IPS-20b (cell line): ENCODE results near the gene VDAC1.

ENCODE experiments used
- H3K27ac ChIP-seq: one replicate; pipeline ENCODE4 v1.5.1; 2013; ENCODE audit warnings: low read length
- H3K27me3 ChIP-seq: 2 replicates; pipeline ENCODE4 v1.6.1; 2013; ENCODE audit warnings: mild to moderate bottlenecking, low read length, inconsistent platforms; ENCODE audit not compliant: insufficient read depth
- H3K36me3 ChIP-seq: 2 replicates; pipeline ENCODE4 v1.6.1; 2013; ENCODE audit warnings: low read depth, mild to moderate bottlenecking, inconsistent platforms, low read length, moderate library complexity; ENCODE audit not compliant: insufficient read depth
- H3K4me1 ChIP-seq: 2 replicates; pipeline ENCODE4 v1.6.1; 2013; ENCODE audit warnings: mild to moderate bottlenecking, control low read depth, inconsistent platforms, low read length, moderate library complexity; ENCODE audit not compliant: insufficient read depth
- H3K4me3 ChIP-seq: 2 replicates; pipeline ENCODE4 v1.5.1; 2013; ENCODE audit warnings: mild to moderate bottlenecking, low read length, inconsistent platforms
- H3K9ac ChIP-seq: 2 replicates; pipeline ENCODE4 v1.6.1; 2013; ENCODE audit warnings: low read depth, mild to moderate bottlenecking, inconsistent platforms, low read length, moderate library complexity
- H3K9me3 ChIP-seq: 2 replicates; pipeline ENCODE4 v1.6.1; 2013; ENCODE audit warnings: mild to moderate bottlenecking, low read depth, low read length, inconsistent platforms; ENCODE audit not compliant: insufficient read depth

Gene VDAC1

DNA sequence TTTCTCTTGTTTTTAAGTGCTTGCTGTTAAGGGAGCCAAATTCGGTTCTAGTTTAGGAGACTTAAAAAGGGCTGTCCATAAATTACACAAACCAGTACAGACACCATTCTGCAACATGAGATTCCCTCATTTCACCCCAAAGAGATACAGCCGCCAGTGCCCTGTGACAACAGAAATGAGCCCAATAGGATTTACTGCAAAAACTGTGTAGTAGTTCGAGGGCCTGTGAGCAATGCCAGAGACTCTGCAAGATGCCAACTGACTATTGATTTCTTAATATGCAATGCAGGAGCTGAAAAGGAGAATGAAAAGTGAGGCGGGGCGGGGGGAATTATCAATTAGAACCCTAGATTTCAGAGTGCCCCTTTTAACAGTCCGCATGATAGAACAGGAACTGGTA, 30.6 kb downstream of the VDAC1 start:
- H3K36me3 ChIP-seq, result peaks cover 78% of the 10 kb centered on the region
- H3K4me1 ChIP-seq, result no peaks in the 10 kb centered on the region
- H3K4me3 ChIP-seq, result no peak overlapping the region
- no peaks in the 10 kb centered on the region for H3K9me3 ChIP-seq
- no peak overlapping the region for H3K27ac ChIP-seq
- no peaks in the 10 kb centered on the region for H3K27me3 ChIP-seq
- no peak overlapping the region for H3K9ac ChIP-seq

DNA sequence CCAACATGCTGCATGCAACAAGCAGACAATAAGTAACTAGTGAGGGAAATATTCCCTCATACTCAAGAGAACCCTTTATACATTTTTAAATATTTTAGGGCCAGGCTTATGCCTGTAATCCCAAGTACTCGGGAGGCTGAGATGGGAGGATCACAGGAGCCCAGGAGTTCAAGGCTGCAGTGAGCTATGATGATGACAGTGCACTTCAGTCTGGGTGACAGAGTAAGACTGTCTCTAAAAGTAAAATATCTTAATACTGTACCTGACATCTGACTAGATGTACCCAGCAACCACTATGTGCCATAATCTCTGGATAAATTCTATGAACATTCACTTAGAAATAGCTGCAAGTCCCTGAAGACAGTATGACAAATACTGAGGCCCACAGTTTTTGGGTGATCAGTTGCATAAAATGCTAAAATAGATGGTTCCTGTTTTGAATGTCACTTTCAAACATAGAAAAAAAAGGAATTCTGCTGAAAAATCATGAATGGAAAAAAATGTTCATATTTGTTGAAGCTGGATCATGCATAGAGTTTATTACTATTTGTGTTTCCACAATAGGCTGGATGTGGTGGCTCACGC, 34.4 kb downstream of the VDAC1 start:
- Histone ChIP-seq H3K4me3 (no peak overlapping the region), H3K27me3 (no peaks in the 10 kb centered on the region), H3K9ac (no peak overlapping the region), H3K4me1 (peaks cover 4% of the 10 kb centered on the region; the same call in 1 of the 2 replicates), H3K36me3 (peaks cover 42% of the 10 kb centered on the region), H3K9me3 (no peaks in the 10 kb centered on the region), H3K27ac (no peak overlapping the region)

DNA sequence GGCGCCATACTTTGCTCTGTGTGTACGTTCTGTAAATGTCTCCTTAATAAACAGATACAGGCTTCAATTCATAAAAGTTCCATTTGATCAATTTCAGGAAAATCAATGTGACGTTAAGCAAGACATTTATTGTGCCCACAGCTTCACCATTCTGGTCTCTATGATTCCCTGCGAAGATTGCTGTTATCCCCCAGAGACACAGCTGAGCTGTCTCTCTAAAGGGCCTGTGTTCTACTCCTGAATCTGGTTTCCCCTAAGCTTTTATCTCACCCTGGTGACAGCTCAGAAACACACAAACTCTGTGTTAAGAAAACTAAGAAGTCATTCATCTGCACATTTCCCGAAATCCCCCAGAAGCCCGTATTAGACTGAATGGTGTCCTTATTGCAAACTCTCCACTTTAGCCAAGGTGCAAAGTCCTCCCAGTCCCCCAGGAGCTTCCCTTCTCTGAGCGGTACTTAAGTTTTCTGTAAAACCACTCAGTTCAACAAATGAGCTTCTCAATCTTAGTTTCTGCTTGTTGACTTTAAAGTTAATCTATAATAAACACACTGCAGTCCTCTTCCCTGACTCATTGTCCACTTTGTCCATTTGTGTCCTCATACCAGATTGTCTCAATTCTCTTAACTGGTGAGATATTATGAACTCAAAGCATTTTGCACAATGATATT, 35.0 kb downstream of the VDAC1 start:
- Histone ChIP-seq H3K27ac (no peak overlapping the region), H3K36me3 (peaks cover 35% of the 10 kb centered on the region), H3K27me3 (no peaks in the 10 kb centered on the region), H3K9ac (no peak overlapping the region), H3K9me3 (no peaks in the 10 kb centered on the region), H3K4me3 (0 out of 2 replicates have a peak overlapping the region, but pooled peaks have one; percentile 92), H3K4me1 (peaks cover 4% of the 10 kb centered on the region; the same call in 1 of the 2 replicates)

GRCh38 chr5:133968204-133968980, 36.4 kb downstream of the VDAC1 start, which contains the start of gene C5orf15:
TSS of gene C5orf15 (minus strand) at chr5:133968625. CDS start at chr5:133968584, 41 bp downstream.
- Histone ChIP-seq H3K36me3 (peaks cover 21% of the 10 kb centered on the region), H3K9me3 (no peaks in the 10 kb centered on the region), H3K27ac (peak within 1 kb of the TSS; percentile 82)

GRCh38 chr5:133967698-133968203, 37.0 kb downstream of the VDAC1 start:
- Histone ChIP-seq H3K9ac (peak overlapping the region; percentile 90), H3K27ac (peak overlapping the region; percentile 82), H3K27me3 (no peaks in the 10 kb centered on the region), H3K36me3 (peaks cover 15% of the 10 kb centered on the region; the same call in 1 of the 2 replicates), H3K9me3 (no peaks in the 10 kb centered on the region), H3K4me1 (peaks cover 4% of the 10 kb centered on the region; the same call in 1 of the 2 replicates), H3K4me3 (peak overlapping the region; percentile 92)

More at GRCh38 chr5:133968204-133968980, 36.4 kb downstream of the VDAC1 start, which contains the start of gene C5orf15:
- Histone ChIP-seq H3K4me1 (peaks cover 4% of the 10 kb centered on the region; the same call in 1 of the 2 replicates), H3K9ac (peak within 1 kb of the TSS; percentile 90), H3K4me3 (peak within 1 kb of the TSS; percentile 92), H3K27me3 (no peaks in the 10 kb centered on the region)

GRCh38 chr5:133967124-133967523, 37.7 kb downstream of the VDAC1 start:
- H3K9me3 ChIP-seq, result no peaks in the 10 kb centered on the region
- peaks cover 9% of the 10 kb centered on the region; the same call in 1 of the 2 replicates for H3K36me3 ChIP-seq
- peak overlapping the region; percentile 82 for H3K27ac ChIP-seq
- peak overlapping the region; percentile 90 for H3K9ac ChIP-seq
- H3K4me1 ChIP-seq, result peaks cover 4% of the 10 kb centered on the region; the same call in 1 of the 2 replicates
- H3K27me3 ChIP-seq, result no peaks in the 10 kb centered on the region
- H3K4me3 ChIP-seq, result peak overlapping the region; percentile 92

DNA sequence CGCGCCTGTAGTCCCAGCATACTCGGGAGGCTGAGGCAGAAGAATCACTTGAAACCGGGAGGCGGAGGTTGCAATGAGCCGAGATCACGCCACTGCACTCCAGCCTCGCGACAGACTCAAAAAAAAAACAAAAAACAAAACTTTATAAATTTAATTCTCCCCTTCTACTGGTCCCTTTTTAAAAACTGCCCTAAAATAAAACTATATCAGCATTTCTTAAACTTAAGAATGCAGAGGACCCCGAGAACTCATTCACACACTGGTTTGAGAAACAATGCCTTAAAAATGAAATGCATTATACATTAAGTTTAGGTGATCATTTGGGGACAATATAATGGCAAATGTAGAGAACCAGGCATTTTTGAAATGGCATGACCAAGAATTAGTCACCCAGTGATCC, 38.7 kb downstream of the VDAC1 start:
- Histone ChIP-seq H3K27ac (no peak overlapping the region), H3K4me3 (no peak overlapping the region), H3K4me1 (peaks cover 4% of the 10 kb centered on the region; the same call in 1 of the 2 replicates), H3K27me3 (no peaks in the 10 kb centered on the region), H3K9me3 (no peaks in the 10 kb centered on the region), H3K9ac (no peak overlapping the region), H3K36me3 (no peaks in the 10 kb centered on the region)

GRCh38 chr5:133963493-133964128, 41.2 kb downstream of the VDAC1 start:
- H3K4me3 ChIP-seq, result no peak overlapping the region
- H3K36me3 ChIP-seq, result peaks cover 9% of the 10 kb centered on the region
- no peaks in the 10 kb centered on the region for H3K27me3 ChIP-seq
- no peaks in the 10 kb centered on the region for H3K9me3 ChIP-seq
- H3K9ac ChIP-seq, result no peak overlapping the region
- no peak overlapping the region for H3K27ac ChIP-seq
- H3K4me1 ChIP-seq, result peaks cover 4% of the 10 kb centered on the region; the same call in 1 of the 2 replicates

- Histone ChIP-seq H3K27ac (no peak overlapping the region), H3K4me1 (peaks cover 4% of the 10 kb centered on the region; the same call in 1 of the 2 replicates), H3K27me3 (no peaks in the 10 kb centered on the region), H3K36me3 (peaks cover 13% of the 10 kb centered on the region), H3K9me3 (no peaks in the 10 kb centered on the region), H3K9ac (no peak overlapping the region), H3K4me3 (no peak overlapping the region)
Observed at GRCh38 chr5:133962801-133963476, 41.8 kb downstream of the VDAC1 start.

GRCh38 chr5:133962131-133962530, 42.6 kb downstream of the VDAC1 start:
- Histone ChIP-seq H3K36me3 (peaks cover 21% of the 10 kb centered on the region), H3K27me3 (no peaks in the 10 kb centered on the region), H3K9me3 (no peaks in the 10 kb centered on the region), H3K27ac (no peak overlapping the region), H3K4me3 (no peak overlapping the region), H3K9ac (no peak overlapping the region), H3K4me1 (peaks cover under 1% of the 10 kb centered on the region; the same call in 1 of the 2 replicates)
